NCI-H82 (cell line): ENCODE measurements around the gene MZB1.
"Not testable (repeated sequence)": the region's sequence is repeated elsewhere in the genome, so short reads cannot be mapped to it uniquely, and the experiment has no call there.

Experiments used
- DNase-seq: peaks from one replicate; lab custom pipeline; 2025; lab: John Stamatoyannopoulos, UW

MZB1 gene

GRCh38 chr5:139391570-139392323 lies 2.0 kb upstream of the MZB1 start:
- no peak for DNase-seq

- DNase-seq: no peak
Observed at GRCh38 chr5:139390639-139391569, 1.2 kb upstream of the MZB1 start.

GRCh38 chr5:139388198-139388821 lies 1.4 kb downstream of the MZB1 start:
- no peak for DNase-seq

GRCh38 chr5:139387611-139388197 lies 2.0 kb downstream of the MZB1 start:
- no peak for DNase-seq

GRCh38 chr5:139386956-139387355 lies 2.8 kb downstream of the MZB1 start:
- not testable (repeated sequence) for DNase-seq

GRCh38 chr5:139386050-139386438 lies 3.7 kb downstream of the MZB1 start:
- DNase-seq: no peak

GRCh38 chr5:139385061-139386049 lies 4.4 kb downstream of the MZB1 start:
- DNase-seq: no peak

GRCh38 chr5:139384591-139385051 lies 5.1 kb downstream of the MZB1 start:
- no peak for DNase-seq

GRCh38 chr5:139383993-139384590 lies 5.6 kb downstream of the MZB1 start:
- DNase-seq: no peak

- no peak for DNase-seq
Observed at GRCh38 chr5:139383275-139383992, 6.3 kb downstream of the MZB1 start, which contains the start of gene SLC23A1. Gene SLC23A1 (minus strand): TSS chr5:139383297. CDS start chr5:139383253, 44 bp downstream.

GRCh38 chr5:139382807-139383206 lies 6.9 kb downstream of the MZB1 start:
- DNase-seq: no peak

- DNase-seq: no peak
Observed at GRCh38 chr5:139381837-139382761, 7.6 kb downstream of the MZB1 start.

GRCh38 chr5:139379626-139380449 lies 9.9 kb downstream of the MZB1 start:
- DNase-seq: no peak

GRCh38 chr5:139378941-139379361 lies 10.8 kb downstream of the MZB1 start:
- no peak for DNase-seq

GRCh38 chr5:139378101-139378825 lies 11.4 kb downstream of the MZB1 start:
- DNase-seq: no peak

GRCh38 chr5:139377226-139377625 lies 12.5 kb downstream of the MZB1 start:
- no peak for DNase-seq

GRCh38 chr5:139376364-139376763 lies 13.3 kb downstream of the MZB1 start:
- DNase-seq: no peak
